Pancreas (tissue), 10 donors: ENCODE results near the gene ERGIC3. TPM values are rescaled to one million over a fixed set of nuclear protein-coding genes. Genes with fewer than 3 reads are reported as not detected.

ENCODE experiments used
- ATAC-seq, 4 donors: fragments of 200-7000 bp; cut with Tn5 transposase; one replicate each; pipeline versions ENCODE4 v1.8.0 to v1.9.1; 2020; ENCODE audit warnings: mild to moderate bottlenecking in 4 of 4, moderate library complexity in 4 of 4
- DNase-seq, 6 donors: peaks; one replicate each; pipeline ENCODE4 v3.0.0-alpha.2; 2020
- FAIRE-seq: peaks from 2 replicates; lab custom pipeline; 2012; peaks lifted over from hg19 to GRCh38; lab: Jason Lieb, UNC
- H3K27ac ChIP-seq, 4 donors: fragments of 200-600 bp; sonication (generic); 1 replicate in 3 of 4; 2 replicates in 1 of 4; pipeline versions ENCODE4 v1.5.0 to v1.8.0; 2020
- H3K27me3 ChIP-seq, 4 donors: fragments of 200-600 bp; one replicate each; pipeline ENCODE4 v1.8.0; 2021
- H3K36me3 ChIP-seq, 3 donors: fragments of 200-600 bp; sonication (generic) in 1 of 3; one replicate each; pipeline versions ENCODE4 v1.5.0 to v1.8.0; 2020 to 2021
- H3K4me1 ChIP-seq, 3 donors: fragments of 200-600 bp; one replicate each; pipeline ENCODE4 v1.8.0; 2021
- H3K4me3 ChIP-seq, 4 donors: fragments of 200-600 bp; sonication (generic) in 2 of 4; one replicate each; pipeline versions ENCODE4 v1.5.0 to v1.8.0; 2020 to 2021
- H3K9me3 ChIP-seq, 4 donors: fragments of 200-600 bp; one replicate each; pipeline ENCODE4 v1.8.0; 2021
- WGBS, 2 donors: extraction: QIAGEN DNeasy Blood & Tissue Kit; methylation state at CpG; one replicate each; pipeline ENCODE4 v1.1.7; 2013; 5-methylcytosine and 5-hydroxymethylcytosine counted together
- intact Hi-C, 3 donors: fragments of 100-400 bp; cut with DNase I; formaldehyde crosslinking; loops; one replicate each; pipeline versions ENCODE4 v1.11.1 to v1.14.2; 2022
- polyA plus RNA-seq, 2 donors: library from polyadenylated mRNA; stranded (reverse); fragments of 200-250 nt; gene quantifications; one replicate each; pipeline ENCODE4 v1.2.3, GENCODE V29; 2013
- total RNA-seq, 6 donors: library from RNA; stranded (reverse); fragmentation: NEBNext Ultra II Directional in 4 of 6; extraction: Animal tissue kit (Norgen Biotek cat#: 25700) in 4 of 6; gene quantifications; one replicate each; pipeline versions ENCODE4 v1.2.1 to v1.2.4, GENCODE V29; 2021 to 2023
- TF ChIP-seq, protein P1 (sequence below), 4 donors: fragments of 200-600 bp; sonication (generic) in 3 of 4; IDR thresholded peaks; one replicate each; pipeline versions ENCODE4 v1.5.0 to v1.8.0; 2021; ENCODE audit warnings: antibody characterized with exemption in 4 of 4
- donor health status: healthy with polysubstance abuse.
- donor health status: DM: no; HTN: no; CAD: no; lungs with moderate emphysema.
- donor health status: DM: no; HTN: no; CAD: no.
- donor health status: control.
- donor health status: control.
- donor health status: Bipolar disorder and iron deficiency.
- donor health status: DM: yes; HTN: yes; CAD: no.
- donor health status: DM: no; HTN: no; CAD: no.
- donor health status: DM: no; HTN: no; CAD: no.
- donor health status: DM: yes; HTN: yes; CAD: no.

Gene ERGIC3
- total and polyA plus RNA-seq, 8 donors = 112 to 168 (median 135) TPM

DNA sequence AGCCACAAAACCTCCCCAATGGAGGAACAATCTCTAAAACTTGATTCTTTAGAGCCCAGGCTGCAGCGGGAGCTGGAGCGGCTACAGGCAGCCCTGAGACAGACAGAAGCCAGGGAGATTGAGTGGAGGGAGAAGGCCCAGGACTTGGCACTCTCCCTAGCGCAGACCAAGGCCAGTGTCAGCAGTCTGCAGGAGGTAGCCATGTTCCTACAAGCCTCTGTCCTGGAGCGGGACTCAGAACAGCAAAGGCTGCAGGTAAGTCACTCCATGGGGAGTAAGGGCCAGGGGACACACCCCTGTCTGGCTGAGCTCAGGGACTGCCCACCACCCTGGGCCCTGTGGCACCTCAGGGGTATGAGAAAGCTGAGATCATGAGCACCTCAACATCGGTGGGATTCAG is 37.1 kb upstream of the ERGIC3 start:
- WGBS, 2 donors = 95 to 97% methylated on average over 5 of the region's 5 CpGs
- no peak overlapping the region for H3K4me3 ChIP-seq
- H3K36me3 ChIP-seq = peaks cover 0 to 37% (median 17%) of the 10 kb centered on the region in 3 donors
- H3K27ac ChIP-seq = no peak overlapping the region
- DNase-seq (no peak), FAIRE-seq (no peak), ATAC-seq (no peak)
- no peaks in the 10 kb centered on the region for H3K9me3 ChIP-seq
- intact Hi-C loops = no loop called here
- TF ChIP-seq, protein P1, sequence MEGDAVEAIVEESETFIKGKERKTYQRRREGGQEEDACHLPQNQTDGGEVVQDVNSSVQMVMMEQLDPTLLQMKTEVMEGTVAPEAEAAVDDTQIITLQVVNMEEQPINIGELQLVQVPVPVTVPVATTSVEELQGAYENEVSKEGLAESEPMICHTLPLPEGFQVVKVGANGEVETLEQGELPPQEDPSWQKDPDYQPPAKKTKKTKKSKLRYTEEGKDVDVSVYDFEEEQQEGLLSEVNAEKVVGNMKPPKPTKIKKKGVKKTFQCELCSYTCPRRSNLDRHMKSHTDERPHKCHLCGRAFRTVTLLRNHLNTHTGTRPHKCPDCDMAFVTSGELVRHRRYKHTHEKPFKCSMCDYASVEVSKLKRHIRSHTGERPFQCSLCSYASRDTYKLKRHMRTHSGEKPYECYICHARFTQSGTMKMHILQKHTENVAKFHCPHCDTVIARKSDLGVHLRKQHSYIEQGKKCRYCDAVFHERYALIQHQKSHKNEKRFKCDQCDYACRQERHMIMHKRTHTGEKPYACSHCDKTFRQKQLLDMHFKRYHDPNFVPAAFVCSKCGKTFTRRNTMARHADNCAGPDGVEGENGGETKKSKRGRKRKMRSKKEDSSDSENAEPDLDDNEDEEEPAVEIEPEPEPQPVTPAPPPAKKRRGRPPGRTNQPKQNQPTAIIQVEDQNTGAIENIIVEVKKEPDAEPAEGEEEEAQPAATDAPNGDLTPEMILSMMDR (IDR thresholded peaks at IDR 0.05) = no peak
- H3K27me3 ChIP-seq = no peaks in the 10 kb centered on the region
- no peaks in the 10 kb centered on the region for H3K4me1 ChIP-seq

DNA sequence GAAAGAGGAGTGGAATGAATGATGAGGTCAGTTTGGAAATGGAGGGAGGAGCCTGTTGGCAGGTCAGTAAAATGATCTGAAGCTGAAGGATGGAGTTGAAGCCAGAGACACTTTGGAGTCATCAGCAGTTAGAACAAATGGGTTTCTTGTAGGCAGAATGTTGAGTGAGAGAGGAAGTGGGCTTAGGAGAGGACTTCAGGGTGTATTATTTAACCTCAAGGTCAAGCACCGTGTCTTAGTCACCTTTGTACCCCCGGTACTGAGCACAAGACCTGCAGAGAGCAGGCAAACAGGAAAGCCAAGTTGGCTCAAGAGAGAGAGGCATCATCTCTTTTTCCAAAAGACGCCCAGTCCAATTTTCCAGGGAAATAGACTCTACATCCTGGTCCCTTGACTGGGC is 35.7 kb upstream of the ERGIC3 start:
- DNase-seq (no peak), ATAC-seq (no peak)

DNA sequence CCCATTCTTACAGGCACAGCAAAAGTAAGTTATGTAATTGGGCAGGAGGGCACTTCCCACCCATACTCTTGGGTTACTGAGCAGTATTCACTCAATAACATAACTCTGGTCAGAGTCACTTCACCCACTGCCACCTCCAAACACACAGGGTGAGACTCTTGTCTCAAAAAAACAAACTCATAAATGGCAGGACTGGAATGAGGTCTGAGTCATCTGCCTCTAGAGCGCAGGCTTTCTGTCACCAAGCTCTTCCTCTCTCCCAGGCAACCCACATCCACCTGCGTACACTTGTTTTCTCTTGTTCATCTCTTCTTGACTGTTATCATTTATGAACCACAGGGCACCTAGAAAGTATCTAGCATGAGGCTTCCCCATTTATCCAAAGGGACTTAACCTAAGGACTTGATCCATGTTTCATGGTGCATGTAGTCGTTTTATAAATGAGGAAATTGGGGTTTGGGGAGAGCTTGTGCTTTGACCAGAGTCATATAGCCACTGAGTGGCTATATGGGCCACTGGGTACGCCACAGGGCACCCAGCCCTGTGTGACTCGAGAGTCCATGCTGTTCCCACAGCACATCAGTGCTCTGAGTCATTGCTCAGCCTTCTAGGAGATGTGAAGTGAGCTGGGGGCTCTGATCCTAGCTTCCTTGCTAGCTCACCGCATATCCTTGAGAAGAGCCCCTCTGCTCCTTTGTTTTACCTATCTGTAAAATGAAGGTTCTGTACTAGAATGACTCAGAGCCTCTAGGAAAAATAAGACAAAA is 34.8 kb upstream of the ERGIC3 start:
- H3K4me3 ChIP-seq = no peak overlapping the region
- FAIRE-seq = no peak
- DNase-seq = no peak

More for the DNA sequence above, 35.7 kb upstream of the ERGIC3 start:
- 65 to 70% methylated on average over 3 of the region's 3 CpGs for WGBS, 2 donors
- H3K4me3 ChIP-seq = no peak overlapping the region
- no peak overlapping the region for H3K27ac ChIP-seq
- no peaks in the 10 kb centered on the region for H3K9me3 ChIP-seq
- no peaks in the 10 kb centered on the region for H3K4me1 ChIP-seq
- H3K27me3 ChIP-seq = no peaks in the 10 kb centered on the region
- H3K36me3 ChIP-seq = peaks cover 0 to 28% (median 17%) of the 10 kb centered on the region in 3 donors
- FAIRE-seq = no peak
- intact Hi-C loops = no loop called here
- TF ChIP-seq, protein P1 (IDR thresholded peaks at IDR 0.05) = no peak

DNA sequence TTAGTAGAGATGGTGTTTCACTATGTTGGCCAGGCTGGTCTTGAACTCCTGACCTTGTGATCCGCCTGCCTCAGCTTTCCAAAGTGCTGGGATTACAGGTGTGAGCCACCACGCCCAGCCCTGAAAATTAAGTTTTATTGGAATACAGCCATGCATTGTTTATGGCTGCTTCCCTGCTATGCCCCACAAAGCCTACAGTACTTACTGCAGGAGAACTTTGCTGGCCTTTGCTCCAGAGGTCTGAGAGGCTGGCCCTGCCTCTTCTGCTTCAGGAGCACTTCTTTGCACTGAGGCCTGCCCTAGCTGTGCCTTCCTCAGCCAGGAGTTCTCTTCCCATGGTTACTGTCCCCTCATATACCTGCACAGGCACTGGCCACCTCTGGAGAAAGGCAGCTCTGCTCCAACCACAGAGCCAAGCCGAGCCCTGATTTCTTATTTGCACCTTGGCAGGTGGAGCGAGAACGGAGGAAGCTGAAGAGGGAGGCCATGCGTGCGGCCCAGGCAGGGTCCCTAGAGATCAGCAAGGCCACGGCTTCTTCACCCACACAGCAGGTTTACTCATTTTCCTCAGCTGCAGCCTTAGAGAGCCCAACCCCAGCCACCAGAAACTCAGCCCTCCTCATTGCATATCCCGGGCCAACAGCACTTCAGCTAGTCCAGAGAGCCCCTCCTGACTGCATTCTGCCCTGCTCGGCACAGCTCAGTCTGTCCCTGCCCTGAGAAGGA is 33.2 kb upstream of the ERGIC3 start:
- DNase-seq = no peak
- no peak for ATAC-seq
- FAIRE-seq = no peak

More for the DNA sequence above, 34.8 kb upstream of the ERGIC3 start:
- TF ChIP-seq, protein P1 (IDR thresholded peaks at IDR 0.05) = no peak
- Histone ChIP-seq H3K36me3 (peaks cover 0 to 33% (median 13%) of the 10 kb centered on the region in 3 donors), H3K4me1 (no peaks in the 10 kb centered on the region), H3K9me3 (no peaks in the 10 kb centered on the region), H3K27ac (no peak overlapping the region), H3K27me3 (no peaks in the 10 kb centered on the region)
- 86 to 90% methylated on average over 6 of the region's 6 CpGs for WGBS, 2 donors
- intact Hi-C loops = no loop called here
- ATAC-seq = no peak

More for the DNA sequence above, 33.2 kb upstream of the ERGIC3 start:
- Histone ChIP-seq H3K27me3 (no peaks in the 10 kb centered on the region), H3K4me3 (no peak overlapping the region), H3K27ac (no peak overlapping the region), H3K36me3 (peaks cover 0 to 21% (median 5%) of the 10 kb centered on the region in 3 donors), H3K4me1 (no peaks in the 10 kb centered on the region), H3K9me3 (no peaks in the 10 kb centered on the region)
- TF ChIP-seq, protein P1 (IDR thresholded peaks at IDR 0.05) = no peak
- WGBS, 2 donors = 94% methylated on average over 10 of the region's 10 CpGs
- intact Hi-C loops = no loop called here
